ENCODE measurements around the gene PSMA5. TPM values are rescaled to one million over a fixed set of nuclear protein-coding genes. Genes with fewer than 3 reads are reported as not detected.

PSMA5 gene
- total and polyA plus RNA-seq, 2 experiments from 2014 or later, result 64.4 to 90.1 TPM

GRCh38 chr1:109394591-109395281, 31.5 kb downstream of the PSMA5 start:
- peak overlapping the region; percentile 68 for H3K4me2 ChIP-seq
- peak overlapping the region; percentile 87 for H3K27ac ChIP-seq
- H2AFZ ChIP-seq, result no peak overlapping the region
- H4K20me1 ChIP-seq (ENCODE audit: insufficient read depth, poor library complexity, severe bottlenecking), result no peaks in the 10 kb centered on the region
- no peak overlapping the region for H3K4me3 ChIP-seq
- TF ChIP-seq, protein P1, sequence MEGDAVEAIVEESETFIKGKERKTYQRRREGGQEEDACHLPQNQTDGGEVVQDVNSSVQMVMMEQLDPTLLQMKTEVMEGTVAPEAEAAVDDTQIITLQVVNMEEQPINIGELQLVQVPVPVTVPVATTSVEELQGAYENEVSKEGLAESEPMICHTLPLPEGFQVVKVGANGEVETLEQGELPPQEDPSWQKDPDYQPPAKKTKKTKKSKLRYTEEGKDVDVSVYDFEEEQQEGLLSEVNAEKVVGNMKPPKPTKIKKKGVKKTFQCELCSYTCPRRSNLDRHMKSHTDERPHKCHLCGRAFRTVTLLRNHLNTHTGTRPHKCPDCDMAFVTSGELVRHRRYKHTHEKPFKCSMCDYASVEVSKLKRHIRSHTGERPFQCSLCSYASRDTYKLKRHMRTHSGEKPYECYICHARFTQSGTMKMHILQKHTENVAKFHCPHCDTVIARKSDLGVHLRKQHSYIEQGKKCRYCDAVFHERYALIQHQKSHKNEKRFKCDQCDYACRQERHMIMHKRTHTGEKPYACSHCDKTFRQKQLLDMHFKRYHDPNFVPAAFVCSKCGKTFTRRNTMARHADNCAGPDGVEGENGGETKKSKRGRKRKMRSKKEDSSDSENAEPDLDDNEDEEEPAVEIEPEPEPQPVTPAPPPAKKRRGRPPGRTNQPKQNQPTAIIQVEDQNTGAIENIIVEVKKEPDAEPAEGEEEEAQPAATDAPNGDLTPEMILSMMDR (IDR thresholded peaks at IDR 0.05; ENCODE audit: poor library complexity), result no peak
- TF ChIP-seq EZH2phosphoT487 (IDR thresholded peaks at IDR 0.05; ENCODE audit: low read depth, severe bottlenecking, unreplicated experiment) (no peak), EZH2 (IDR thresholded peaks at IDR 0.05; ENCODE audit: borderline replicate concordance) (no peak)
- H3K9me2 ChIP-seq (replicated peaks; ENCODE audit: insufficient read depth), result no peaks in the 10 kb centered on the region
- peaks cover 34% of the 10 kb centered on the region for H3K4me1 ChIP-seq (ENCODE audit: insufficient read depth)
- H3K36me3 ChIP-seq (replicated peaks; ENCODE audit: insufficient read depth, low read depth), result no peaks in the 10 kb centered on the region
- no peaks in the 10 kb centered on the region for H3K9me3 ChIP-seq (ENCODE audit: low read depth)
- DNase-seq (ENCODE audit: low spot score), result no peak
- H3K79me2 ChIP-seq, result peaks cover 62% of the 10 kb centered on the region
- H3K27me3 ChIP-seq, result no peaks in the 10 kb centered on the region
- 86% methylated on average over 4 of the region's 5 CpGs for WGBS (ENCODE audit: low lambda C conversion rate, missing lambda C conversion rate)

DNA sequence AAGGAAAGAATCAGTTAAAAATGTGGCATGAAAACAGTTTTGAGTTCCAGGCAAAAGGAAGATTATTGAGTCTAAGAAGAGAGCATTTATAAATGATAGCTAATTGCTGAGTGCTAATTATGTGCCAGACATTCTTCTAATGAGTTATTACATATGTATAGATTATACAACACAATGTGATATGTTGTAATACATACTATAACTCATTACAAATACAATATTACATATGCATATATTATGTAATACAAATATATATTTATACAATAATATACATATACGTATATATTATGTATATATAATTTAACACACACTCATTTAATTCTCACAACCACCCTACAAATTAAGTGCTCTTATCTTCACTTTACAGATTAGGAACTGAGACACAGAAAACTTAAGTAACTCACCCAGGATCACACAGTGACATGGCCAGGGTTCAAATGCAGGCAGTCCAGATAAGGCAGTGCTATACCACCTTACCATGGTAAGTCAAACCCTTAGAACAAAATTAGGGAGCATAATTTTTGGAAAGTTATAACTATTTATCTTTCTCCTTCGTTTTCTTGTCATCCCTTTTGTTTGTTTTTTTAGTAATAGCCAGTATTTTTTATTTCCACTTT, 32.5 kb downstream of the PSMA5 start:
- Histone ChIP-seq H3K36me3 (replicated peaks; ENCODE audit: insufficient read depth, low read depth) (no peaks in the 10 kb centered on the region), H2AFZ (no peak overlapping the region), H4K20me1 (ENCODE audit: insufficient read depth, poor library complexity, severe bottlenecking) (no peaks in the 10 kb centered on the region), H3K4me3 (no peak overlapping the region), H3K9me3 (ENCODE audit: low read depth) (no peaks in the 10 kb centered on the region), H3K27me3 (no peaks in the 10 kb centered on the region), H3K27ac (peak overlapping the region; percentile 87), H3K4me2 (peak overlapping the region; percentile 68), H3K4me1 (ENCODE audit: insufficient read depth) (peaks cover 32% of the 10 kb centered on the region), H3K79me2 (peaks cover 72% of the 10 kb centered on the region), H3K9me2 (replicated peaks; ENCODE audit: insufficient read depth) (no peaks in the 10 kb centered on the region)
- TF ChIP-seq EZH2 (IDR thresholded peaks at IDR 0.05; ENCODE audit: borderline replicate concordance) (no peak), EZH2phosphoT487 (IDR thresholded peaks at IDR 0.05; ENCODE audit: low read depth, severe bottlenecking, unreplicated experiment) (no peak)
- TF ChIP-seq, protein P1 (IDR thresholded peaks at IDR 0.05; ENCODE audit: poor library complexity), result no peak
- no peak for DNase-seq (ENCODE audit: low spot score)
- 81% methylated on average over 2 of the region's 2 CpGs for WGBS (ENCODE audit: low lambda C conversion rate, missing lambda C conversion rate)

DNA sequence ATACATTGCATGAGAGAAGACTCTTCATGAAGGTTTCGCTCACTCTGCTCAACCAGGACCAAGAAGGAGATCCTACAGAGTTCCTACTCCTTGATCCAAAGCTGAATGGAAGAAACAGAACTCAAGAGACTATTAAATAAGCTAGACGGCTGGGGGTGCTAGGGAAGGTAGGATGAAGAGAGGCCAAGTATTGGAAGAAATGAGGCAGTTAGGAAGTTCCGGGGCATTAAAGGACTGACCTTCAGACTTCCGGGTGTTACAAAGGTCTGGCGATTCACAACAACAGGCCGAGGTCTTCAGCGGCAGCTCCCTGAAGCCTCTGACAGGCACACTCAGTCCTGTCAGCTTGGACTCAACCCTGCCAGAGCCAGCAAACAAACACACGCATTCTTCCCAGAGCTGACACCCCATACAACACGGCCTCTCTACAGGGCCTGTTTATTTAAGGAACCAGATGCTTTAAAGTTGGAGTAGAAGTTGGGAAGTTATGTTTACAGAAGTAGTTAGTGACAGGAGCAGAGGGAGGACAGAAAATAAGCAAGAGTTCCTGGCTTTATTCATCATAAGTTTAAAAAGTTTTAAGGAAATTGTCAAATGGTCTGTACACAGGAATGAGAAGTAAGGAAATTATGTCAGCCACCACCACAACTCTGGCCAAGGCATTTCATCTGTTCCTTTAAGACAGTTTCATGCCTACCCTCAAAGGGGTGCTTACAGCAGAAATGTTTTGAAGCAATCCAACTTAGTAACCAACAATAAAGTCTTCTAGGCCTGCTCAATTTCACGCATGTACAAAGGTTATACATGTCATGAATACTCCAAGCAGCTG, 33.2 kb downstream of the PSMA5 start:
- peak overlapping the region; percentile 9 for H2AFZ ChIP-seq
- peaks cover 25% of the 10 kb centered on the region for H3K4me1 ChIP-seq (ENCODE audit: insufficient read depth)
- peaks cover 79% of the 10 kb centered on the region for H3K79me2 ChIP-seq
- WGBS (ENCODE audit: low lambda C conversion rate, missing lambda C conversion rate), result 20% methylated on average over 10 of the region's 10 CpGs
- H3K9me2 ChIP-seq (replicated peaks; ENCODE audit: insufficient read depth), result no peaks in the 10 kb centered on the region
- H3K36me3 ChIP-seq (replicated peaks; ENCODE audit: insufficient read depth, low read depth), result no peaks in the 10 kb centered on the region
- no peaks in the 10 kb centered on the region for H3K27me3 ChIP-seq
- no peaks in the 10 kb centered on the region for H3K9me3 ChIP-seq (ENCODE audit: low read depth)
- no peak for TF ChIP-seq EZH2phosphoT487 (IDR thresholded peaks at IDR 0.05; ENCODE audit: low read depth, severe bottlenecking, unreplicated experiment)
- TF ChIP-seq, protein P1 (IDR thresholded peaks at IDR 0.05; ENCODE audit: poor library complexity), result no peak
- no peaks in the 10 kb centered on the region for H4K20me1 ChIP-seq (ENCODE audit: insufficient read depth, poor library complexity, severe bottlenecking)
- H3K4me2 ChIP-seq, result peak overlapping the region; percentile 68
- DNase-seq (ENCODE audit: low spot score), result peak; percentile 74
- H3K27ac ChIP-seq, result peak overlapping the region; percentile 87
- H3K4me3 ChIP-seq, result no peak overlapping the region
